ENCODE results near the gene NFKB1. TPM values are rescaled to one million over a fixed set of nuclear protein-coding genes. Genes with fewer than 3 reads are reported as not detected.
A peak's percentile ranks its signal among the peaks of the same experiment; 100 is the strongest.

The NFKB1 gene
- total RNA-seq, 1 experiment from 2014 or later = 35.6 TPM

GRCh38 chr4:102493257-102493656 is 7.9 kb upstream of the NFKB1 start:
- Mint-ChIP-seq H3K27me3 (ENCODE audit: unreplicated experiment) (no peaks in the 10 kb centered on the region), H3K4me1 (ENCODE audit: low read depth, unreplicated experiment) (peaks cover 10% of the 10 kb centered on the region), H3K9me3 (ENCODE audit: low read depth, unreplicated experiment) (no peaks in the 10 kb centered on the region), H3K36me3 (ENCODE audit: insufficient read depth, unreplicated experiment) (no peaks in the 10 kb centered on the region), H3K27ac (ENCODE audit: unreplicated experiment) (no peak overlapping the region), H3K4me3 (ENCODE audit: low read depth, unreplicated experiment) (no peak overlapping the region)
- no peak for DNase-seq
- intact Hi-C loops (cut with micrococcal nuclease; ENCODE audit: unreplicated experiment) = no loop called here
- BruUV-seq (replicated peaks) = no TSS peak
- CTCF ChIA-PET = no interaction called here
- TF ChIP-seq CTCF (IDR thresholded peaks at IDR 0.05; ENCODE audit: unreplicated experiment) = no peak

- DNase-seq = no peak
- CTCF ChIA-PET = no interaction called here
Measured at GRCh38 chr4:102493794-102494193, 7.4 kb upstream of the NFKB1 start.

GRCh38 chr4:102494603-102495002 is 6.6 kb upstream of the NFKB1 start:
- Mint-ChIP-seq H3K4me3 (ENCODE audit: low read depth, unreplicated experiment) (no peak overlapping the region), H3K27ac (ENCODE audit: unreplicated experiment) (no peak overlapping the region), H3K27me3 (ENCODE audit: unreplicated experiment) (no peaks in the 10 kb centered on the region), H3K4me1 (ENCODE audit: low read depth, unreplicated experiment) (peaks cover 10% of the 10 kb centered on the region), H3K9me3 (ENCODE audit: low read depth, unreplicated experiment) (peaks cover 2% of the 10 kb centered on the region), H3K36me3 (ENCODE audit: insufficient read depth, unreplicated experiment) (no peaks in the 10 kb centered on the region)
- no peak for DNase-seq
- CTCF ChIA-PET = no interaction called here
- intact Hi-C loops (cut with micrococcal nuclease; ENCODE audit: unreplicated experiment) = no loop called here
- TF ChIP-seq CTCF (IDR thresholded peaks at IDR 0.05; ENCODE audit: unreplicated experiment) = no peak
- no TSS peak for BruUV-seq (replicated peaks)

More at GRCh38 chr4:102493794-102494193, 7.4 kb upstream of the NFKB1 start:
- Mint-ChIP-seq H3K9me3 (ENCODE audit: low read depth, unreplicated experiment) (peaks cover under 1% of the 10 kb centered on the region), H3K4me3 (ENCODE audit: low read depth, unreplicated experiment) (no peak overlapping the region), H3K27me3 (ENCODE audit: unreplicated experiment) (no peaks in the 10 kb centered on the region), H3K27ac (ENCODE audit: unreplicated experiment) (no peak overlapping the region), H3K36me3 (ENCODE audit: insufficient read depth, unreplicated experiment) (no peaks in the 10 kb centered on the region), H3K4me1 (ENCODE audit: low read depth, unreplicated experiment) (peaks cover 10% of the 10 kb centered on the region)
- intact Hi-C loops (cut with micrococcal nuclease; ENCODE audit: unreplicated experiment) = no loop called here
- no TSS peak for BruUV-seq (replicated peaks)
- no peak for TF ChIP-seq CTCF (IDR thresholded peaks at IDR 0.05; ENCODE audit: unreplicated experiment)

- CTCF ChIA-PET = no interaction called here
- TF ChIP-seq CTCF (IDR thresholded peaks at IDR 0.05; ENCODE audit: unreplicated experiment) = no peak
- intact Hi-C loops (cut with micrococcal nuclease; ENCODE audit: unreplicated experiment) = no loop called here
- peaks cover 2% of the 10 kb centered on the region for H3K9me3 Mint-ChIP-seq (ENCODE audit: low read depth, unreplicated experiment)
- H3K27ac Mint-ChIP-seq (ENCODE audit: unreplicated experiment) = no peak overlapping the region
- peaks cover 25% of the 10 kb centered on the region for H3K36me3 Mint-ChIP-seq (ENCODE audit: insufficient read depth, unreplicated experiment)
- H3K4me3 Mint-ChIP-seq (ENCODE audit: low read depth, unreplicated experiment) = no peak overlapping the region
- BruUV-seq (replicated peaks) = no TSS peak
- no peak for DNase-seq
- peaks cover 9% of the 10 kb centered on the region for H3K4me1 Mint-ChIP-seq (ENCODE audit: low read depth, unreplicated experiment)
- no peaks in the 10 kb centered on the region for H3K27me3 Mint-ChIP-seq (ENCODE audit: unreplicated experiment)
Measured at GRCh38 chr4:102497986-102498385, 3.2 kb upstream of the NFKB1 start.

- intact Hi-C loops (cut with micrococcal nuclease; ENCODE audit: unreplicated experiment) = no loop called here
- DNase-seq = peak; percentile 32
- CTCF ChIA-PET = no interaction called here
- H3K9me3 Mint-ChIP-seq (ENCODE audit: low read depth, unreplicated experiment) = peaks cover 2% of the 10 kb centered on the region
- H3K36me3 Mint-ChIP-seq (ENCODE audit: insufficient read depth, unreplicated experiment) = peaks cover 31% of the 10 kb centered on the region
- peaks cover 12% of the 10 kb centered on the region for H3K4me1 Mint-ChIP-seq (ENCODE audit: low read depth, unreplicated experiment)
- peak overlapping the region; percentile 89 for H3K4me3 Mint-ChIP-seq (ENCODE audit: low read depth, unreplicated experiment)
- no peaks in the 10 kb centered on the region for H3K27me3 Mint-ChIP-seq (ENCODE audit: unreplicated experiment)
- peak overlapping the region; percentile 70 for H3K27ac Mint-ChIP-seq (ENCODE audit: unreplicated experiment)
- BruUV-seq (replicated peaks) = TSS peak; percentile 93
- TF ChIP-seq CTCF (IDR thresholded peaks at IDR 0.05; ENCODE audit: unreplicated experiment) = no peak
Measured at GRCh38 chr4:102500352-102500695, 835 bp upstream of the NFKB1 start.
